ENCODE results near the gene MED22. TPM values are rescaled to one million over a fixed set of nuclear protein-coding genes. Genes with fewer than 3 reads are reported as not detected.
"Not testable (repeated sequence)": the region's sequence is repeated elsewhere in the genome, so short reads cannot be mapped to it uniquely, and the experiment has no call there.

The MED22 gene
- total and polyA plus RNA-seq, 2 donors (not counting 1 experiment from before 2014, with no cell fraction given), result 13.9 to 17.8 TPM

DNA sequence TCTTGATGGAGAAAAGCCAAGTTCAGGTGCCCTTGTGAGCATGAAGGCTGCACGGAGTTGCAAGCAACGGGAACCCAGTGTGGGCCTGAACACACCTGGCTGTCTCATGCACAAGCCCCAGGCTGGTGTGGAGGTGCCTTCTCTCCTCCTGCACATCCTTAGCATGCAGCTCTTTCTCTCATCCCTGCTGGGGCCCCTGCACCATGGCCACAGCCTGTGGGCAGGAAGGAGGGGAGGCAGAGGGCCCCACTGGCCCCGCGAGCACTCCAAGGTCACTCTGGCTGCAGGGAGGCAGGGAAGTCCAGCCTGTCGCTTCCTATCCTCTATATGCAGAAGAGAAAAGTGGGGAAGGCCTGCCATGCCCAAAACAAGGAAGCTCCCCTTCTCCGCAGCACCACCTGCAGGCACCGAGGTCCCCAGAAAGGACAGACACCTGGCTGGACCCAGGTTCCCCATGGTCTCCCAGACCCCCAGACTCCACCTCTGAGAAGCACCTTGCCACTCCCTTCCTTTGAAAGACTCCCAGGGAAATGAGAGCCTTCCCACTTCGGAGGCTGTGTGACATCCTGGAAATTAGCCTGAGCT is 46.8 kb upstream of the MED22 start:
- peaks cover 6% of the 10 kb centered on the region for H3K27me3 ChIP-seq (ENCODE audit: control insufficient read depth, insufficient read depth, low read length)
- H3K9me3 ChIP-seq (ENCODE audit: control insufficient read depth, insufficient read depth, low read depth, low read length), result no peaks in the 10 kb centered on the region
- no peaks in the 10 kb centered on the region for H4K20me1 ChIP-seq (ENCODE audit: control insufficient read depth, extremely low read depth, insufficient read depth, low read length)
- no peaks in the 10 kb centered on the region for H3K4me1 ChIP-seq (ENCODE audit: control insufficient read depth, extremely low read depth, insufficient read depth, low read length)
- TF ChIP-seq, protein P1, sequence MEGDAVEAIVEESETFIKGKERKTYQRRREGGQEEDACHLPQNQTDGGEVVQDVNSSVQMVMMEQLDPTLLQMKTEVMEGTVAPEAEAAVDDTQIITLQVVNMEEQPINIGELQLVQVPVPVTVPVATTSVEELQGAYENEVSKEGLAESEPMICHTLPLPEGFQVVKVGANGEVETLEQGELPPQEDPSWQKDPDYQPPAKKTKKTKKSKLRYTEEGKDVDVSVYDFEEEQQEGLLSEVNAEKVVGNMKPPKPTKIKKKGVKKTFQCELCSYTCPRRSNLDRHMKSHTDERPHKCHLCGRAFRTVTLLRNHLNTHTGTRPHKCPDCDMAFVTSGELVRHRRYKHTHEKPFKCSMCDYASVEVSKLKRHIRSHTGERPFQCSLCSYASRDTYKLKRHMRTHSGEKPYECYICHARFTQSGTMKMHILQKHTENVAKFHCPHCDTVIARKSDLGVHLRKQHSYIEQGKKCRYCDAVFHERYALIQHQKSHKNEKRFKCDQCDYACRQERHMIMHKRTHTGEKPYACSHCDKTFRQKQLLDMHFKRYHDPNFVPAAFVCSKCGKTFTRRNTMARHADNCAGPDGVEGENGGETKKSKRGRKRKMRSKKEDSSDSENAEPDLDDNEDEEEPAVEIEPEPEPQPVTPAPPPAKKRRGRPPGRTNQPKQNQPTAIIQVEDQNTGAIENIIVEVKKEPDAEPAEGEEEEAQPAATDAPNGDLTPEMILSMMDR (conservative IDR thresholded peaks at IDR 0.05 in 1 of 2, IDR thresholded peaks at IDR 0.05 in 1 of 2; ENCODE audit: low read depth in 1 of 2, low read length in 2 of 2), result no peak
- no peak for TF ChIP-seq EZH2 (IDR thresholded peaks at IDR 0.05; ENCODE audit: low read length, missing control alignments)
- no peaks in the 10 kb centered on the region for H3K36me3 ChIP-seq (ENCODE audit: control insufficient read depth, insufficient read depth, low read length)
- no peak overlapping the region for H2AFZ ChIP-seq (ENCODE audit: low read length)
- no peak for DNase-seq (ENCODE audit: low read depth in 2 of 2)
- H3K4me2 ChIP-seq (ENCODE audit: extremely low read depth, insufficient read depth, low read length), result no peak overlapping the region
- no peak overlapping the region for H3K4me3 ChIP-seq (replicated peaks in 1 of 4; ENCODE audit: control extremely low read depth in 1 of 4, insufficient read depth in 1 of 4, low read depth in 3 of 4, low read length in 4 of 4)
- no peak overlapping the region for H3K9ac ChIP-seq (ENCODE audit: insufficient read depth, low read length)
- H3K27ac ChIP-seq (ENCODE audit: insufficient read depth, low read length), result no peak overlapping the region
- no peaks in the 10 kb centered on the region for H3K79me2 ChIP-seq (ENCODE audit: control insufficient read depth, insufficient read depth, low read length)

DNA sequence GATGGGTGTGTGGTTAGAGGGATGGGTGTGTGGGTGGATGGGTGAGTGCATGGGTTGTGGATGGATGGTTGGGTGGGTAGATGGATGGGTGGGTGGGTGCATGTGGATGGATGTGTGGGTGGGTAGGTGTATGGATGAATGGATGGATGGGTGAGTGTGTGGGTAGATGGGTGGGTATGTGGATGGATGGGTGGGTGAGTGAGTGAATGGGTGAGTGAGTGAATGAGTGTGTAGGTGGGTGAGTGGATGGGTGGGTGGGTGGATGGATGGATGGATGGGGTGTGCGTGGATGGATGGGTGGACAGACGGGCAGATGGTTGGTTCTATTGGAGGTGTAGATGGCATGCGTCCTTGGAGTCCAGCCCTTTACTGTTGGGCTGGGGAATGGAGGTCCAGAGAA is 45.5 kb upstream of the MED22 start:
- Histone ChIP-seq H3K36me3 (ENCODE audit: control insufficient read depth, insufficient read depth, low read length) (no peaks in the 10 kb centered on the region), H3K27ac (ENCODE audit: insufficient read depth, low read length) (no peak overlapping the region), H3K4me2 (ENCODE audit: extremely low read depth, insufficient read depth, low read length) (no peak overlapping the region), H3K4me1 (ENCODE audit: control insufficient read depth, extremely low read depth, insufficient read depth, low read length) (no peaks in the 10 kb centered on the region), H3K27me3 (ENCODE audit: control insufficient read depth, insufficient read depth, low read length) (peaks cover 6% of the 10 kb centered on the region), H3K9me3 (ENCODE audit: control insufficient read depth, insufficient read depth, low read depth, low read length) (no peaks in the 10 kb centered on the region), H3K4me3 (replicated peaks in 1 of 4; ENCODE audit: control extremely low read depth in 1 of 4, insufficient read depth in 1 of 4, low read depth in 3 of 4, low read length in 4 of 4) (no peak overlapping the region), H4K20me1 (ENCODE audit: control insufficient read depth, extremely low read depth, insufficient read depth, low read length) (no peaks in the 10 kb centered on the region), H3K79me2 (ENCODE audit: control insufficient read depth, insufficient read depth, low read length) (no peaks in the 10 kb centered on the region), H2AFZ (ENCODE audit: low read length) (no peak overlapping the region), H3K9ac (ENCODE audit: insufficient read depth, low read length) (no peak overlapping the region)
- DNase-seq (ENCODE audit: low read depth in 2 of 2), result no peak
- TF ChIP-seq EZH2 (IDR thresholded peaks at IDR 0.05; ENCODE audit: low read length, missing control alignments), result no peak
- TF ChIP-seq, protein P1 (conservative IDR thresholded peaks at IDR 0.05 in 1 of 2, IDR thresholded peaks at IDR 0.05 in 1 of 2; ENCODE audit: low read depth in 1 of 2, low read length in 2 of 2), result no peak

DNA sequence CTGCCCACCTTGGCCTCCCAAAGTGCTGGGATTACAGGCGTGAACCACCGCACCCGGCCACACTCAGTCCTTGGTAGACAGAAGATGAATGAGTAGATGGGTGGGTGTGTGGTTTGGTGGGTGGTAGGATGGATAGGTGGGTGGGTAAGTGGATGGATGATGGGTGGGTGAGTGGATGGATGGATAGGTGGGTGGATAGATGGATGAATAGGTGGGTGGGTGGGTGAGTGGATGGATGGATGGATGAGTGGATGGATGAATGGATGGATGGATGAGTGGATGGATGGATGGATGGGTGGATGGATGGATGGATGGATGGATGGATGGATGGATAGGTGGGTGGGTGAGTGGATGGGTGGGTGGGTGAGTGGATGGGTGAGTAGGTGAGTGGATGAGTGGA is 44.4 kb upstream of the MED22 start:
- H4K20me1 ChIP-seq (ENCODE audit: control insufficient read depth, extremely low read depth, insufficient read depth, low read length); H3K4me1 ChIP-seq (ENCODE audit: control insufficient read depth, extremely low read depth, insufficient read depth, low read length); H3K27me3 ChIP-seq (ENCODE audit: control insufficient read depth, insufficient read depth, low read length); H3K27ac ChIP-seq (ENCODE audit: insufficient read depth, low read length); H2AFZ ChIP-seq (ENCODE audit: low read length); H3K36me3 ChIP-seq (ENCODE audit: control insufficient read depth, insufficient read depth, low read length); H3K9me3 ChIP-seq (ENCODE audit: control insufficient read depth, insufficient read depth, low read depth, low read length); DNase-seq (ENCODE audit: low read depth in 2 of 2); H3K9ac ChIP-seq (ENCODE audit: insufficient read depth, low read length); H3K4me3 ChIP-seq (replicated peaks in 1 of 4; ENCODE audit: control extremely low read depth in 1 of 4, insufficient read depth in 1 of 4, low read depth in 3 of 4, low read length in 4 of 4); H3K4me2 ChIP-seq (ENCODE audit: extremely low read depth, insufficient read depth, low read length); H3K79me2 ChIP-seq (ENCODE audit: control insufficient read depth, insufficient read depth, low read length): not testable (repeated sequence)

DNA sequence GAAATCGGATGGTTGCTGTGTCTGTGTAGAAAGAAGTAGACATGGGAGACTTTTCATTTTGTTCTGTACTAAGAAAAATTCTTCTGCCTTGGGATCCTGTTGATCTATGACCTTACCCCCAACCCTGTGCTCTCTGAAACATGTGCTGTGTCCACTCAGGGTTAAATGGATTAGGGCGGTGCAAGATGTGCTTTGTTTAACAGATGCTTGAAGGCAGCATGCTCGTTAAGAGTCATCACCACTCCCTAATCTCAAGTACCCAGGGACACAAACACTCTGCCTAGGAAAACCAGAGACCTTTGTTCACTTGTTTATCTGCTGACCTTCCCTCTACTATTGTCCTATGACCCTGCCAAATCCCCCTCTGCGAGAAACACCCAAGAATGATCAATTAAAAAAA is 43.5 kb upstream of the MED22 start:
- not testable (repeated sequence) for H3K79me2 ChIP-seq (ENCODE audit: control insufficient read depth, insufficient read depth, low read length); H3K9ac ChIP-seq (ENCODE audit: insufficient read depth, low read length); DNase-seq (ENCODE audit: low read depth in 2 of 2); H3K4me2 ChIP-seq (ENCODE audit: extremely low read depth, insufficient read depth, low read length); H4K20me1 ChIP-seq (ENCODE audit: control insufficient read depth, extremely low read depth, insufficient read depth, low read length); H2AFZ ChIP-seq (ENCODE audit: low read length); H3K36me3 ChIP-seq (ENCODE audit: control insufficient read depth, insufficient read depth, low read length); H3K27ac ChIP-seq (ENCODE audit: insufficient read depth, low read length); H3K4me1 ChIP-seq (ENCODE audit: control insufficient read depth, extremely low read depth, insufficient read depth, low read length); H3K27me3 ChIP-seq (ENCODE audit: control insufficient read depth, insufficient read depth, low read length); H3K9me3 ChIP-seq (ENCODE audit: control insufficient read depth, insufficient read depth, low read depth, low read length); H3K4me3 ChIP-seq (replicated peaks in 1 of 4; ENCODE audit: control extremely low read depth in 1 of 4, insufficient read depth in 1 of 4, low read depth in 3 of 4, low read length in 4 of 4)
